ENCODE data around the gene DOK1. TPM values are rescaled to one million over a fixed set of nuclear protein-coding genes. Genes with fewer than 3 reads are reported as not detected.

The DOK1 gene
- total and polyA plus RNA-seq, 4 donors: 17.7 to 37.3 (median 26.6) TPM

GRCh38 chr2:74516650-74517049, 37.9 kb upstream of the DOK1 start:
- no peak overlapping the region for H3K9ac ChIP-seq (ENCODE audit: insufficient read depth in 1 of 2, low read length in 2 of 2)
- no peak for TF ChIP-seq CTCF (IDR thresholded peaks at IDR 0.05; ENCODE audit: control extremely low read depth, extremely low read depth)
- H3K9me3 ChIP-seq (ENCODE audit: control insufficient read depth in 4 of 4, insufficient read depth in 3 of 4, low read length in 3 of 4): peaks cover 0 to 14% (median 0%) of the 10 kb centered on the region in 4 donors
- peaks cover 9 to 76% (median 70%) of the 10 kb centered on the region in 3 donors for H3K27me3 ChIP-seq (ENCODE audit: control insufficient read depth in 3 of 3, insufficient read depth in 3 of 3, low read length in 2 of 3)
- no peak for ATAC-seq (ENCODE audit: insufficient read depth, low FRiP score)
- H3K36me3 ChIP-seq (ENCODE audit: control insufficient read depth in 4 of 4, insufficient read depth in 4 of 4, low read length in 4 of 4): no peaks in the 10 kb centered on the region
- 67 to 68% methylated on average over 13 of the region's 13 CpGs for WGBS, 2 donors
- DNase-seq: no peak
- H3K4me1 ChIP-seq (ENCODE audit: control insufficient read depth in 5 of 5, insufficient read depth in 5 of 5, low read length in 5 of 5): peaks cover 0 to 21% (median 0%) of the 10 kb centered on the region in 5 donors
- no peak overlapping the region for H3K27ac ChIP-seq (ENCODE audit: low read depth in 1 of 2, low read length in 1 of 2)
- H3K4me3 ChIP-seq: no peak overlapping the region

- H3K36me3 ChIP-seq (ENCODE audit: control insufficient read depth in 4 of 4, insufficient read depth in 4 of 4, low read length in 4 of 4): peaks cover 9 to 20% (median 13%) of the 10 kb centered on the region in 4 donors
- H3K9ac ChIP-seq (ENCODE audit: insufficient read depth in 1 of 2, low read length in 2 of 2): no peak overlapping the region
- no peak overlapping the region for H3K27ac ChIP-seq (ENCODE audit: low read depth in 1 of 2, low read length in 1 of 2)
- H3K4me1 ChIP-seq (ENCODE audit: control insufficient read depth in 5 of 5, insufficient read depth in 5 of 5, low read length in 5 of 5): no peaks in the 10 kb centered on the region
- no peaks in the 10 kb centered on the region for H3K9me3 ChIP-seq (ENCODE audit: control insufficient read depth in 4 of 4, insufficient read depth in 3 of 4, low read length in 3 of 4)
- no peak for ATAC-seq (ENCODE audit: insufficient read depth, low FRiP score)
- no peak overlapping the region for H3K4me3 ChIP-seq
- no peak for TF ChIP-seq CTCF (IDR thresholded peaks at IDR 0.05; ENCODE audit: control extremely low read depth, extremely low read depth)
- DNase-seq: no peak
- H3K27me3 ChIP-seq (ENCODE audit: control insufficient read depth in 3 of 3, insufficient read depth in 3 of 3, low read length in 2 of 3): peaks cover 3 to 36% (median 29%) of the 10 kb centered on the region in 3 donors
- WGBS, 2 donors: 66 to 91% methylated on average over 3 of the region's 3 CpGs
These were observed 32.0 kb upstream of the DOK1 start for GRCh38 chr2:74522516-74522915.

GRCh38 chr2:74524005-74524404, 30.5 kb upstream of the DOK1 start:
- Histone ChIP-seq H3K4me3 (no peak overlapping the region), H3K9ac (ENCODE audit: insufficient read depth in 1 of 2, low read length in 2 of 2) (no peak overlapping the region), H3K36me3 (ENCODE audit: control insufficient read depth in 4 of 4, insufficient read depth in 4 of 4, low read length in 4 of 4) (peaks cover 9 to 23% (median 21%) of the 10 kb centered on the region in 4 donors), H3K27me3 (ENCODE audit: control insufficient read depth in 3 of 3, insufficient read depth in 3 of 3, low read length in 2 of 3) (peaks cover 0 to 21% (median 14%) of the 10 kb centered on the region in 3 donors), H3K27ac (ENCODE audit: low read depth in 1 of 2, low read length in 1 of 2) (no peak overlapping the region), H3K4me1 (ENCODE audit: control insufficient read depth in 5 of 5, insufficient read depth in 5 of 5, low read length in 5 of 5) (peaks cover 6 to 11% (median 7%) of the 10 kb centered on the region in 5 donors), H3K9me3 (ENCODE audit: control insufficient read depth in 4 of 4, insufficient read depth in 3 of 4, low read length in 3 of 4) (no peaks in the 10 kb centered on the region)
- no peak for TF ChIP-seq CTCF (IDR thresholded peaks at IDR 0.05; ENCODE audit: control extremely low read depth, extremely low read depth)
- 86 to 96% methylated on average over 9 of the region's 9 CpGs for WGBS, 2 donors
- ATAC-seq (ENCODE audit: insufficient read depth, low FRiP score): no peak
- no peak for DNase-seq

Data from lung (tissue), 12 donors.